ENCODE data around the gene GPX4.

Gene GPX4

GRCh38 chr19:1130771-1131717, 27.2 kb downstream of the GPX4 start:
- DNase-seq (ENCODE audit: low read depth in 3 of 3) = peak in 1 of 3 donors; percentile 27

DNA sequence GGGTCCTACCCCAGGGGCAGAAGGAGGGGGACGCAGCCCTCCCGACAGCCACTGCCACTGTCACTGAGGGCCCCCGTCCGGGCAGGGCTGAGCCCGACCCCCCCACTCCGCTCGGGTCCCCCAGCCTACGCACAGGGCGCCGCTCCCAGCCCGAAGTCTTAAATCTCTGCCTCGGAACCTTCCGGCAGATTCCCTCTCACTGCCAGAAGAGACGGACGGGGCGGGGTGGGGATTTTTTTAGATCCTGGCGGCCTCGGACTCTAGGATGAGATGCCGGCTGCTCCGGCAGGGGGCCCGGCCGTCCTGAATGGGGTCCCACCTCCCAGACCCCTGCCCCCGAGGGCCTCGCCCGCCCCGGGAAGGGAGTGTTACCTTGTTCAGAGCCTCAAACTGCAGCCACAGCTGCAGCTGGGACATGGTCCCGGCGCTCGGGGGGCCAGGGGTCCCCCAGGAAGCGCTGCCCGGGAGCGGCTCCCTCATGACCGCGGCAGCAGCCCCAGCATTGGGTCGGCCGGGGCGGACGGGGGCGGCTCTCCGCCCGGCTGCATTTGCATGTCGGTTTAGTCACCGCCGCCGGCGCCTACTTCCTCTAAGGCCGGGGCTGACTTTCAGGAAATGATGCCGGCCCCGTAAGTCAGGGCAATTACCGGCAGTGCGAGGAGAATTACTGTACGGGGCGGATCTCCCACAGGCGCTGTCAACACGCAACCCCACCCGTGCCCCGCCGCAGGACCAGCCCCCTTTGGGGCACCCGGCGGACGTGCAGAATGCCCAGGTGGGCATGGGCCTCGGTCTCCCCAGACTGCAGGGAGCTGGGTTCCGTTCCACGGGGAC, 28.1 kb downstream of the GPX4 start:
- DNase-seq (ENCODE audit: low read depth in 3 of 3) = peak; percentile 79 to 89 (median 87)

DNA sequence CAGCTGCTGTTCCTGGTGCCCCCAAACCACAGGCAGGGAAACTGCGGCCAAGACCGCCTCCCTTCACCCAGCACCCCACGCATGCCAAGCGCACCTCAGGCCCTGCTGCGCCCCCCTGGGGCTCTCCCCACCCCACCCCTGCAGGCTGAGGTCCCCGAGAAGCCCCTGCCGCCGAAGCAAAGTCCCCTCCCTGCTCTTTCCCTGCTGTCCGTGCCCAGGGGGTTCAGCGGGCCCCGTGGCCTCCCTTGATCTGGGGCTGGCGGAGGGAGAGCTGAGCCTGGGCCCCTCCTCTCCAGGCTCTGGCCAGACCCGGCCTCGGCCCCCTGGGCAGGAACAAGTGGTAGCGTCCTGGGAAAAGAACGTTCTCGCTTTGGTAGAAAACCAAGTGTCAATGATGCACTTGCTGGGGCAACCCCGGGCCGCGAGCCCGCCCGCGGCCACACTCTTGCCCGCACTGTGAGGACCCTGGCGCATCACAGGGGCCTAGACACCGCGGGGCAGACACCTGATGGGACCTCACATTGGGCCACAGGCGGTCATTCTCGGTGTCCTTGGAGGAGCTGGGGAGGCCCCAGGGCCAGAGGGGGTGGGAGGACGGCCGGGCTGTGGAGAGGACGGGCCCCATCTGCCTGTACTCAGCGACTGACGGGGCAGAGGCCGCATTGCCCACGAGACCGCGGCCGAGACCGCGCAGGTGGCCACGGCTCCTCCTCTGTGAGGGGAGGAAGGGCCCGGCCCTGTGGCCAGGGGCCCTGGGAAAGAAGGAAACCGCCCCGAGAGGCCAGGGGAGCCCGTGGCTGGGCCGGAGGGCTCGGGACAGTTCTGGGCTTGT, 29.0 kb downstream of the GPX4 start:
- DNase-seq (ENCODE audit: low read depth in 3 of 3) = peak in 1 of 3 donors; percentile 27

- peak; percentile 66 to 84 (median 83) for DNase-seq (ENCODE audit: low read depth in 3 of 3)
Measured at GRCh38 chr19:1133471-1133929, 29.7 kb downstream of the GPX4 start.

DNA sequence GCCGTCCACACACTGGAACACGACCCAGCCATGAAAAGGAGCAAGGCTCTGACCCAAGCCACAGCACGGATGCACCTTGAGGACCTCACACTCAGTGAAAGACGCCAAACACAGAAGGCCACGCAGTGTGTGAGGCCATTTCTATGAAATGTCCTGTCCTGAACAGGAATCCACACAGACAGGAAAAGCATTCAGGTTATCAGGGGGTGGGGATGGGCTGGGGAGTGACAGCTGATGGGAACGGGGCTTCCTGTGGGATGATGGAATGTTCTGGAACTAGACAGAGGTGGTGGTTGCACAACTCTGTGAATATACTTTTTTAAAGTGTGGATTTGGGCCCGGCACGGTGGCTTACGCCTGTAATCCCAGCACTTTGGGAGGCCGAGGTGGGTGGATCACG, 30.6 kb downstream of the GPX4 start:
- no peak for DNase-seq (ENCODE audit: low read depth in 3 of 3)

DNA sequence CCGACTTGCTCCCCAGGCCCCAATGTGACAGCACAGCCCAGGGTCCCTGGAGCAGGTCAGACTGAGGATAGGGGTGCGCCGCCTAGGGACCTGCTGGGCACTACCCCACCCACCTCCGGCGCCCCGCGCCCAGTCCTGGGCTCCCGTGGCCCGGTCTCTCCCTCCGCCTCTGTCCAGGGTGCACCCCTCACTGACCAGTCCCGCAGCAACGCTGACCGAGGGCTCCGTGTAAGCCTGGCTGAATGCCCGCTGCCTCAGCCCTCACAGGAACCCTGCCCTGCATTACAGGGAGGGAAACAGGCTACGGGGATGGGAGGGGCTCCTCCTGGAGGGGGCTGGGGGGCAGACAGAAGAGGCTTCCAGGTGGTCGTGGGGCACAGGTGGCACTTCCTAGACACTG, 31.7 kb downstream of the GPX4 start:
- DNase-seq (ENCODE audit: low read depth in 3 of 3) = no peak

DNA sequence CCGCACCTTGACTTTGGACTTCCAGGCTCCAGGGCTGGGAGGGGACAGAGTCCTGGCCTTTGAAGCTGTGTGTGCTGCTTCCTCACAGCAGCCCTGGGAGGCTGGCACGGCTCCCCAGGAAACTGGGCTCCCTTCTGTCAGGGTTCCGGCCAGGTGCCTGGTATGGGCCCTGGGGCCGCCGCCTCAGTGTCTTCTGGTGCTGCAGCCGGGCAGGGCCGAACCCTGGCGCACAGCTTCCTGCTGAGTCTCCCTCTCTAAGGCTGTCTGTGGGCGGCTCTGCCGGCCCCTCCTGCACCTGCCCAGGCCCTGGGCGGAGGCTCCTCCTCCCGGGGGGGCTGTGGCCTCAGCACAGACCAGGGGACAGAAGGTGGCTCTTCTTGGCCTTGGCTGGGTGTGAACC, 32.4 kb downstream of the GPX4 start:
- no peak for DNase-seq (ENCODE audit: low read depth in 3 of 3)

DNA sequence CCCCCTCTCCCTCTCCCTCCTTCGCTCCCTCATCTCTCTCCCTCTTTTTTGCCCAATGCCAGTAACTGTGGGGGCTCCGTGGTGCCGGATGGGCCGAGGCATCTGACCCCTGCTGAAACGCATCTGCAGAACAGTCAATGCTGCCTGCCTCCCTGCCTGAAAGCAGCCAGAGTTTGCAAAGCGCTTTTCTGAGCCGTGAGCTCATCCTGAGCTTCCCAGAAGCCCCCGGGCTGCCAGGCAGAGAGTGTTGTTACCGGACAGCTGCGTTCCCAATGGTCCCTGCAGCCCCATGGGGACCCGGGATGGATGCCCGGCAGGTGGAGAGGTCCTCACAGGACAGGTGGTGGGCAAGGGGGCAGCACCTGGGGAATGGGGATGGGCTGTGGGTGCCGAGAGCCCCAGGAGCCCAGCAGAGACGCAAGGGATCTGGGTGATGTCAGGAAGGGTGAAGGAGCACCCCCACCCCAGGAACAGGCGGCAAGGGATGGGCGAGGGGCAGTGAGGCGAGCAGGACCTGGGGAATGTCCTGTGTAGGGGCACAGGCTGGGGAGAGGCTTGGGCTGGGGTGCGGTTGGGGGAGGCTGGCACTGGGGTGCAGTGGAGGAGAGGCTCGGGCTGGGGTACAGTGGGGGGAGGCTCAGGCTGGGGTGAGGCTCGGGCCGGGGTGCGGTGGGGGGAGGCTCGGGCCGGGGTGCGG, 33.0 kb downstream of the GPX4 start:
- DNase-seq (ENCODE audit: low read depth in 3 of 3) = no peak

DNA sequence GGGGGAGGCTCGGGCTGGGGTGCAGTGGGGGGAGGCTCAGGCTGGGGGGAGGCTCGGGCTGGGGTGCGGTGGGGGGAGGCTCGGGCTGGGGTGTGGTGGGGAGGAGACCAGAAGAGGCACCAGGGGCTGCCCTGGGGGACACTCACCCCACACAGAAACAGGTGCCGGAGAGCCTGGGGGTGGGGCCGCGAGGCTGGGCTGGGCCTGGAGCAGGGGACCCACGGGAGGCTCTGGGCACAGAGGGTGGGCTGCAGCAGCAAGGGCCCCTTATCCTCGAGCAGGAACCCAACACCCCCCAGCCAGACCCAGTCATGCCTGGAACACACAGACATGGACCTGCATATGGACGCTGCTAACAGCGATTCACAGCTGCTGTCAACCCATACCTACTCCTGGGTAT, 34.3 kb downstream of the GPX4 start:
- no peak for DNase-seq (ENCODE audit: low read depth in 3 of 3)

GRCh38 chr19:1139126-1139525, 35.3 kb downstream of the GPX4 start:
- no peak for DNase-seq (ENCODE audit: low read depth in 3 of 3)

DNA sequence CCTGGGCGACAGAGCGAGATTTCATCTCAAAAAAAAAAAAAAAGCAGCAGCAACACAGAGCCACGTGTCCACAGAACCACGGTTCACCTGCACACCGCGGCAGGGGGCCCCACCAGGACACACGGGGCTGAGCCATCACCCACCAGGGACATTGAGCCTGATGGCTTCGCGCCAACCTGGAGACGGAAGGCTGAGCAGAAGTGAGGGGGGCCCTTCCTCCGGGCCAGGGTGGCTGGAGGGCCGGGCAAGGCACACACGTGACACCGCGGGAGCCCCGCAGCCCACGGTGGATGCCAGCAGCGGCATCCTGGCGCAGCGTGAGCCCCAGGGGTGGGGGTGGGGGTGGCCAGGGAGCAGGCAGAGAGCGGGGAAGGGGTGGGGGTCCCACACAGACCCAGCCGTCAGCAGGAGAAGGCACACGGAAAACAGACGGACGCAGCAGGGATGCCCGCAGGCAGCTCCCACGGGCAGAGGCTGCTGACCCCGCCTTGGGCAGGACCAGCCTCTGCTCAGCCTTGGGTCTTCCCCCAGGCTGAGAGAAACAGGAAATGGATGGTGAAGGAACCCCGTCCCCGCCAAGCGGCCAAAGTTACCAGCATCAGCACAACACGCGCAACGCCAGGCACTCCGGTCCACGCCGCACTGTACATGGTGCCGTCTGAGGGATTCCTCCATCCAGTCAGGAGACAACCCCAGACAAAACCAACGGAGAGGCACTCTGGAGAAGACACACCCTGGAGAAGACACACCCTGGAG, 36.7 kb downstream of the GPX4 start:
- no peak for DNase-seq (ENCODE audit: low read depth in 3 of 3)

GRCh38 chr19:1141944-1142343, 38.1 kb downstream of the GPX4 start:
- no peak for DNase-seq (ENCODE audit: low read depth in 3 of 3)

- DNase-seq (ENCODE audit: low read depth in 3 of 3) = no peak
Measured at GRCh38 chr19:1143828-1144399, 40.1 kb downstream of the GPX4 start.

GRCh38 chr19:1144741-1145140, 40.9 kb downstream of the GPX4 start:
- no peak for DNase-seq (ENCODE audit: low read depth in 3 of 3)

DNA sequence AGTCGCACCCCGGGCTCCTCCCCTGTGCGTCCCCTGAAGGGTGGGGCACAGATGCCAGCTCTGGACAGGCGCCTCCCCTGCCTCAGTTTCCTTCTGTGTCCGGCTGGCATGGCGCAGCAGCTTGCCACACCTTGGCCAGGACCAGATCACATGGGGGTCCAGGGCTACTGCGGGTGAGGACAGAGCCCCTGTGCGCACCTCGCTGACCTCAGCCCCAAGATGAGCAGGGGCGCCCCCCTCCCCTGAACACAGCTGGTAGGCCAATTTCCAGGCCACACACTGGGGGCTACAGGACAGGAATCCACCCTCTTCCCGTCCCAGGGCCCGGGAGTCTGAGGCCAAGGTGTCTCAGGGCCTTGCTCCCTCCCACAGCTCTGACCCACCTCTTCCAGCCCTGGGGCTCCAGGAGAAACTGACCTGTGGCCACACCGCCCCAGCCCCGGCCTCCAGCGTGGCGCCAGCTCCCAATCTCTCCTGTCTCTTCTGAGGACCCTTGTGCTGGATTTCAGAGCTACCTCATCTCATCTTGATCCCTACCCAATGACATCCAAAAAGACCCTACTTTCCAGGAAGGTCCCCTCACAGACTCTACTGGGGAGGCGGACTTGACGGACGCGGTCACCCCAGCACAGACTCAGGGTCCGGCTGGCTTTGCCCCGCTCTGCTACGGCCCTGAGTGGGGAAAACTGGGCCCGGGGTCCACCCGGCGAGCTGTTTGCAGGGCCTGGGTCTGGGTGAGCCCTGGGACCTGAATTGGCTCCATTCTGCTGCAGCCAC, 42.0 kb downstream of the GPX4 start:
- DNase-seq (ENCODE audit: low read depth in 3 of 3) = no peak

GRCh38 chr19:1146412-1146699, 42.6 kb downstream of the GPX4 start:
- no peak for DNase-seq (ENCODE audit: low read depth in 3 of 3)

DNA sequence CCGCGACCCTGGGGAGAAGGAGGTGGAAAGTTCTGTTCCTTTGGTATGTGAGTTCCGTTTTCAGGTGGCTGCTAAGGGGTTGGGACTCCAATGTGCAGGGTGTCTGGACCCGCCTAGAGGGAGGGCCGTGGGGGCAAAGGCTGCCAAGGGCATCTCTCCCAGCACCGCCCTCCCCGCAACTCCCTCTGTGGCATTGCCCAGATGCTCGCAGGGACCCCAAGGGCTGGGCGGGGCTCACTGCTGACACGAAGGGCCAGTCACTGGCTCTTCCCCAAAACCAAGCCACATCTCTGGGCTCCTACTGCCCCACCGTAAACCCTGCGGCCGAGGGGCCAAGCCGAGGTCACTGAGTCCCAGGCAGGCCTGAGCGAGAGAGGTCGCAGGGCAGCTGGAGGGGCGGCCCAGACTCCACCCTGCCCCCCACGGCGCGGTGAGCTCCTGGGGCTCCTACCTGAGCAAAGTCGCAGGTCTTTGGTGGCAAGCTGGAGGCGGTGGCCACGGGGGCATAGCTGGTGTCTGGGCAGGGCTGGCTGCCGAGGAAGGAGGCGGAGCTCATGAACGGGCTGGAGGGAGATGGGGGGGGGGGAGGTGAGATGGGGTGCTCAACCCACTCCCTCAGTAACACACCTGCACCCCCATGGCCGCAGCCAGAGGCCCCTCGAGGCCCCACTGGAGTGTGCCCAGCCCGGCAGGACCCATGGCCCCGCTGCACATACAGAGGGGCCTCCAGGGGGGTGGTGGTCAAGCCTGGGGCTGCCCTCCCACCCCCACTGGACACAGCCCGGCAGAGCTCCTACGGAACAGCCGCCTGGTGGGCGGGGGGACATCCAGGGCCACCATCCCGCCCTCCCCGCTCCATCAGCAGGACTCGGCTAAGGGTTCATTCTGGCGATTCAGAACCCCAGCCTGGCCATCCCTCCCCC, 43.3 kb downstream of the GPX4 start:
- DNase-seq (ENCODE audit: low read depth in 3 of 3) = no peak

GRCh38 chr19:1147934-1148549, 44.2 kb downstream of the GPX4 start:
- DNase-seq (ENCODE audit: low read depth in 3 of 3) = no peak
